HG02943 (cell line): Measurements from ENCODE around the gene SLC28A1.

Experiments
- ATAC-seq: cut with Tn5 transposase; IDR thresholded peaks from one replicate; pipeline ENCODE4 v1.9.1; 2021; ENCODE audit warnings: mild to moderate bottlenecking, low read depth, moderate library complexity; ENCODE audit not compliant: unreplicated experiment

The SLC28A1 gene

GRCh38 chr15:84883466-84883865 is 996 bp upstream of the SLC28A1 start:
- no peak for ATAC-seq

- ATAC-seq = no peak
Observed at GRCh38 chr15:84885801-84886200, 1.3 kb downstream of the SLC28A1 start.

GRCh38 chr15:84886211-84886983 is 1.9 kb downstream of the SLC28A1 start:
- no peak for ATAC-seq

GRCh38 chr15:84886984-84887299 is 2.5 kb downstream of the SLC28A1 start:
- ATAC-seq = no peak

- ATAC-seq = no peak
Observed at GRCh38 chr15:84887938-84888337, 3.5 kb downstream of the SLC28A1 start.

- ATAC-seq = no peak
Observed at GRCh38 chr15:84888639-84889038, 4.2 kb downstream of the SLC28A1 start.

- no peak for ATAC-seq
Observed at GRCh38 chr15:84889313-84889990, 5.0 kb downstream of the SLC28A1 start.

- no peak for ATAC-seq
Observed at GRCh38 chr15:84889991-84890669, 5.7 kb downstream of the SLC28A1 start.

GRCh38 chr15:84890670-84891162 is 6.3 kb downstream of the SLC28A1 start:
- no peak for ATAC-seq

GRCh38 chr15:84891339-84891738 is 6.9 kb downstream of the SLC28A1 start:
- no peak for ATAC-seq

GRCh38 chr15:84892786-84893307 is 8.4 kb downstream of the SLC28A1 start:
- ATAC-seq = no peak

- no peak for ATAC-seq
Observed at GRCh38 chr15:84893607-84894006, 9.1 kb downstream of the SLC28A1 start.

- ATAC-seq = no peak
Observed at GRCh38 chr15:84894736-84895425, 10.4 kb downstream of the SLC28A1 start.

- no peak for ATAC-seq
Observed at GRCh38 chr15:84898761-84899160, 14.3 kb downstream of the SLC28A1 start.

GRCh38 chr15:84899750-84900149 is 15.3 kb downstream of the SLC28A1 start:
- ATAC-seq = no peak

GRCh38 chr15:84901540-84901939 is 17.1 kb downstream of the SLC28A1 start:
- ATAC-seq = no peak

GRCh38 chr15:84903751-84904150 is 19.3 kb downstream of the SLC28A1 start:
- ATAC-seq = no peak

GRCh38 chr15:84904419-84904818 is 20.0 kb downstream of the SLC28A1 start:
- ATAC-seq = no peak

GRCh38 chr15:84905016-84905916 is 20.8 kb downstream of the SLC28A1 start:
- no peak for ATAC-seq

GRCh38 chr15:84907731-84908130 is 23.3 kb downstream of the SLC28A1 start:
- no peak for ATAC-seq
